Stimulated activated CD8-positive, alpha-beta memory T cell treated with anti-CD3 and anti-CD28 coated beads, Interleukin-2, amount 100 ng/mL, for 1 hour (primary cell): ENCODE measurements around the gene TRIM24.

Experiments used
- DNase-seq, 2 donors: peaks; one replicate each; pipeline ENCODE4 v3.0.0-alpha.2; 2020; ENCODE audit warnings: low read depth in 2 of 2

The TRIM24 gene

DNA sequence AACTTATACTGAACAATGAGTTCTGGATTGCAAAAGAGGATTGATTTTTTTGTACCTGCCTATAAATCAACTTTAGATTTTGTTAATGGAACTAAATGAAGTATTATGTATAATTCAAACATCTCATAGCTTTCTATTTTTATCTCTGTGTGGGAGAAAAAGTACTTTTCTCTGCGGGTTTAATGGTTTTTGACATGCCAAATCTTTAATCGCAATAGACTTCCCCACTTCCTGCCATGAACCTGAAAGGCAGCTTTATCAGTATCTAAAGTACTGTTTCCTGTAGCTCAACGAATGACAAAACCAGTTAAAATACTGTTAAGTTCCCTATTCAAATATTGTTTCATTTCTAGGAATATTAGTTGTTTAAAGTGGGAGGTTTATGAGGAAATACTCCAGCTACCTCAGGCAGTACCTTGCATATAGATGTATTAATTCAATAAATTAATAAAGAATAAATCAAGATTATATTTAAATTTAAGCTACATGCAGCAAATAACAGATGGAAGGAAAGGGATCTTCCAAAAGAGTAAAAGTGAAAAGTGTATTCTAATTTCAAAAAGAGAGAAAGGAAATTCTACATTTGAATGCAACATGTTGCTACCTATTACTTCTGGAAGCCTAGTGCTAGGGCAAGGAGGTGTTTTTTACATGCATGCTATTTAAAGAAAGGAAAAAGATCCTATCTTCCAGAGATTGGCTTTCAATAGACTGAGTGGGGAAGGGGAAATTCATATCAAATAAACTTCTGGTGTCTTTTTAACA, 165.2 kb downstream of the TRIM24 start:
- DNase-seq: no peak

DNA sequence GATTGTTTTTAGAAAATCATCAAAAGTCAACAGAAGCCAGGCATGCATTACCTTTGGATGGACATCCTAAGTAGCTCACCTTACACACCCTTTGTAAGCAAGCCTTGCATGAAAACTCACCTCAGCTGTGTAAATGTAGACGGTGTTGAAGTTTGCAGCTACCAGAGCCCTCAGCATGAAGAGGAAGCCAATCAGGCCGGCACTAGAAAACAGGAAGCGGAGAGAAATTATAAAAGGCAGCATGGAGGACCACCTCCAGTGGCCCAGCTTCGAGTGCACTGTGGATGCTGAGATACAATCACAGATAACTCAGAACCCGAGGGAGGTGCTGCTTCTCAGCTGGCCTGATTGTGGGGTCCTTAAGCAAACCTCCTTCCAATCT, 165.8 kb downstream of the TRIM24 start:
- no peak for DNase-seq

GRCh38 chr7:138626846-138627245, 166.8 kb downstream of the TRIM24 start:
- DNase-seq: no peak

DNA sequence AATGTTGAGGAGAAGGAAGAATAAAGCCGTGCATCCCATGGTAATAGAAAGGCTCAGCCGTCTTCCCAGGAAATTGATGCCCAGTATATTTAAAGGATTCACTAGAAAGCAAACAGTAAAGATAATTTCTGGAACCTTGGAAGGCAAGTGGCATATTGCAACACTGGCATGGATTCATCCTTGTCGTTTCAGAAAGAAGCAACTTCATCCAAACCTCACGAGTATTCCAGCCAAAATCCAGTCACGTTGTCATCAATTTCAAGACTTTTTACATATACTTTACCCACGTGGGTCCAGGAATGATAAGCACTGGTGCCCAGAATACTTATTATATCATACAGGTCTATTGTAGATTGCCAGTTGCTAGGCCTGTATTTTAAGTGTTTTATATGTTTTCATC, 167.3 kb downstream of the TRIM24 start:
- no peak for DNase-seq

DNA sequence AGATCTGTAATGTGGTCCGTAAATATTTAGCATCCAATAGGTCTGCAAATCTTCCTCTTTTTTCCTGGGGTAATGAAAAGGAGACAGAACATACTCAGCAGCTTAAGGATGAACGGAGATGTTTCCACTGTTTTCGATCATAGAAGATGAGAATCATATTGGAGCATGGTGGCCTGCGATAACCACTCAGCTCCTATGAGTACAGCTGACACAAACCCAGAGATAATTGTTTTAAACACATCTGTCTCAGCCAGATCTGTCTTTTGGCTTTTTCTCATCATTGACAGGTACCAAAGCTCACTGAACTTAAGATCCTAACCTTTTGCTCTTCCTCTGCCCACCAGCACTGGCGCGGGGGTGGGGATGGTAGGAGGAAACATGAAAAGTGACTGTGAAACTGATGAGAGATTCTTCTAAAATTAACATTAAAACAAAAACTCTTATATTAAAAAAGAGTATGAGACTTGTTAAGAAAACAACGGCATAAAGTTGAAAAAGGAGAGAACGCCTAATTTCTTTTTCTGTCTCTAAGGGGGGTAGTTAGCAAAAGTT, 170.1 kb downstream of the TRIM24 start:
- DNase-seq: no peak

GRCh38 chr7:138632384-138632783, 172.3 kb downstream of the TRIM24 start:
- DNase-seq: no peak

GRCh38 chr7:138632826-138633602, 173.0 kb downstream of the TRIM24 start:
- no peak for DNase-seq
